ENCODE measurements around the gene ERMN. TPM values are rescaled to one million over a fixed set of nuclear protein-coding genes. Genes with fewer than 3 reads are reported as not detected.

Gene ERMN
- total RNA-seq, 6 experiments from 2014 or later = not detected

DNA sequence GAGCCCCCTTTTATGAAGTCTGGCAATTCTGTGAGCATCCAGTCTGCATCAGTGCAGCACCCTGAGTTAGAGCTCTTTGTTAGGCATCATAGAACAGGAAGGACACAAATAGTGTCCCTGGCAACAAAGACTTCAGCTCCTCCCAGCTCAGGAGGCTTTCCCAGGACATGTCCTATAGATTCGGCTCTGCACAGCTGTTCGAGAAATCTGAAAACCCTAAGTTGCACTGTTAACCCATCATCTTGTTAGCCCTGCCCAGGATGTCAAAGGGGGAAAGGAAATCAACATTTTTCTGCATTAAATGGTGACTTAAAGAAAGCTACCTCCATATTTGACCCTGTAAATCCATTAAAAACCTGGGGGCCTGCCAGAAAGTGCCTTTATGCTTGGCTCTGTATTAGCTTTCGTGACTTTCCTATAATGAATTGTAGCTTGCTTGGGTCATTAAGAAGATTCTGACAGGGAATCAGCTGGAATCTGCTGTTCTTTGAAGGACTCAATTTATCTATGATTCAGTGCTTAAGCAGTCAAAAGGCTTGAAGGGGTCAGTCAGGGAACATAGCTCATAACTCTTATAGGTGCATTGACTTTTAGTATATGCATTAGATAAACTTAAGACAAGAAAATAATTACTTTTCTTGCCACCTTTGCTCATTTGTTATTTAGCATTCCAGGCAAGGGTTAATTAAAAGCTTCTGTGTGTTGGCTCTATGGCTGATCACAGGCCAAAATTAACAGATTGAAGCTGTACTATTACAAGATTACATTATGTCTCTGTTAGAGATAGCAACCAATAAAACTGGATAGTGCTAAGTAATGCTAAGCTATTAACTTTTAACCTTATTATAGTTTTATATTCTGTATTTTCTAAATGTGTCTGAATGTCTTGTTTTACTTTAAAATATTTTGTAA is 20.6 kb downstream of the ERMN start:
- peak; percentile 42 for DNase-seq
- Mint-ChIP-seq H3K27ac (peak overlapping the region; percentile 88), H3K4me3 (peak overlapping the region; percentile 16; the same call in 1 of the 2 replicates), H3K4me1 (ENCODE audit: low read depth) (peaks cover 48% of the 10 kb centered on the region), H3K9me3 (no peaks in the 10 kb centered on the region), H3K36me3 (ENCODE audit: low read depth) (peaks cover 27% of the 10 kb centered on the region; the same call in 1 of the 2 replicates), H3K27me3 (ENCODE audit: insufficient read depth) (no peaks in the 10 kb centered on the region)
- TF ChIP-seq, protein P1, sequence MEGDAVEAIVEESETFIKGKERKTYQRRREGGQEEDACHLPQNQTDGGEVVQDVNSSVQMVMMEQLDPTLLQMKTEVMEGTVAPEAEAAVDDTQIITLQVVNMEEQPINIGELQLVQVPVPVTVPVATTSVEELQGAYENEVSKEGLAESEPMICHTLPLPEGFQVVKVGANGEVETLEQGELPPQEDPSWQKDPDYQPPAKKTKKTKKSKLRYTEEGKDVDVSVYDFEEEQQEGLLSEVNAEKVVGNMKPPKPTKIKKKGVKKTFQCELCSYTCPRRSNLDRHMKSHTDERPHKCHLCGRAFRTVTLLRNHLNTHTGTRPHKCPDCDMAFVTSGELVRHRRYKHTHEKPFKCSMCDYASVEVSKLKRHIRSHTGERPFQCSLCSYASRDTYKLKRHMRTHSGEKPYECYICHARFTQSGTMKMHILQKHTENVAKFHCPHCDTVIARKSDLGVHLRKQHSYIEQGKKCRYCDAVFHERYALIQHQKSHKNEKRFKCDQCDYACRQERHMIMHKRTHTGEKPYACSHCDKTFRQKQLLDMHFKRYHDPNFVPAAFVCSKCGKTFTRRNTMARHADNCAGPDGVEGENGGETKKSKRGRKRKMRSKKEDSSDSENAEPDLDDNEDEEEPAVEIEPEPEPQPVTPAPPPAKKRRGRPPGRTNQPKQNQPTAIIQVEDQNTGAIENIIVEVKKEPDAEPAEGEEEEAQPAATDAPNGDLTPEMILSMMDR (IDR thresholded peaks at IDR 0.05) = no peak

- H3K4me3 Mint-ChIP-seq = no peak overlapping the region
- H3K27ac Mint-ChIP-seq = no peak overlapping the region
- H3K4me1 Mint-ChIP-seq (ENCODE audit: low read depth) = peaks cover 48% of the 10 kb centered on the region
- no peaks in the 10 kb centered on the region for H3K9me3 Mint-ChIP-seq
- no peak for DNase-seq
- H3K36me3 Mint-ChIP-seq (ENCODE audit: low read depth) = peaks cover 20% of the 10 kb centered on the region; the same call in 1 of the 2 replicates
- no peaks in the 10 kb centered on the region for H3K27me3 Mint-ChIP-seq (ENCODE audit: insufficient read depth)
- TF ChIP-seq, protein P1 (IDR thresholded peaks at IDR 0.05) = no peak
Measured at GRCh38 chr2:157303612-157304011, 22.0 kb downstream of the ERMN start.

DNA sequence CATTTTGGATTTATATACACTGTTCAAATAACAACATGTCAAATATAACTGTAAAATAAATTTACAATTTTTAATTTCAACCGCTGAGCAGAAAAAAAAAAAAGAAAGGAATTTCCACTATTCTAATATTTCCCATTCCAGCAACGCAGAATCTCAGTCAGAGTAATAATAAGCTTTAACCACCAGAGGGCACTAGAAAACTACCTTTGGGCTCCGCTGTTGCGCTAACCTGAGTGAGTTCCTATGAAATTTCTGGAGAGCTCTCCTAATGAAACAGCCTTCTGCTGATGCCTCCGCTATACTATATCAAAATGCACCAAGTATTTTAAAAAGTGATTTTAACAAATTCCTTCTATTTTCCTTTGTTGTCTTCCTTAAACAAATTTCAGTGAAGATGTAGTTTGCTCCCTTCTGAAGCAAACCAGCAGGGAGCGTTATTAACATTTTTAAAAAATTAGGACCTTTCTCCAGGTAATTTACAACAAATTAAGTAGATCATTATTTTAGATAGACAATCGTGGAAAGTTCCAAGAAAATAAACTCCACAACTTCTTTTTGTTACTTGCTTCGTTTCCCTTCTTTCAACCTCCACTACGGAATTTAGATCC is 23.0 kb downstream of the ERMN start:
- DNase-seq = peak; percentile 50

GRCh38 chr2:157301307-157301706 is 24.3 kb downstream of the ERMN start:
- H3K9me3 Mint-ChIP-seq = no peaks in the 10 kb centered on the region
- no peak overlapping the region for H3K4me3 Mint-ChIP-seq
- no peak for DNase-seq
- H3K27me3 Mint-ChIP-seq (ENCODE audit: insufficient read depth) = peaks cover 2% of the 10 kb centered on the region; the same call in 1 of the 2 replicates
- peaks cover 34% of the 10 kb centered on the region for H3K4me1 Mint-ChIP-seq (ENCODE audit: low read depth)
- TF ChIP-seq, protein P1 (IDR thresholded peaks at IDR 0.05) = no peak
- peaks cover 11% of the 10 kb centered on the region for H3K36me3 Mint-ChIP-seq (ENCODE audit: low read depth)
- no peak overlapping the region; the same call in 1 of the 2 replicates for H3K27ac Mint-ChIP-seq

More for the DNA sequence above, 23.0 kb downstream of the ERMN start:
- H3K36me3 Mint-ChIP-seq (ENCODE audit: low read depth) = peaks cover 14% of the 10 kb centered on the region
- H3K9me3 Mint-ChIP-seq = no peaks in the 10 kb centered on the region
- H3K27ac Mint-ChIP-seq = no peak overlapping the region
- no peaks in the 10 kb centered on the region; the same call in 1 of the 2 replicates for H3K27me3 Mint-ChIP-seq (ENCODE audit: insufficient read depth)
- peaks cover 47% of the 10 kb centered on the region for H3K4me1 Mint-ChIP-seq (ENCODE audit: low read depth)
- H3K4me3 Mint-ChIP-seq = no peak overlapping the region
- TF ChIP-seq, protein P1 (IDR thresholded peaks at IDR 0.05) = peak; percentile 92

GRCh38 chr2:157296958-157297357 is 28.7 kb downstream of the ERMN start:
- peaks cover 10% of the 10 kb centered on the region for H3K36me3 Mint-ChIP-seq (ENCODE audit: low read depth)
- TF ChIP-seq, protein P1 (IDR thresholded peaks at IDR 0.05) = no peak
- no peak overlapping the region for H3K27ac Mint-ChIP-seq
- no peak overlapping the region for H3K4me3 Mint-ChIP-seq
- no peaks in the 10 kb centered on the region for H3K9me3 Mint-ChIP-seq
- H3K27me3 Mint-ChIP-seq (ENCODE audit: insufficient read depth) = peaks cover 4% of the 10 kb centered on the region; the same call in 1 of the 2 replicates
- peaks cover 11% of the 10 kb centered on the region; the same call in 1 of the 2 replicates for H3K4me1 Mint-ChIP-seq (ENCODE audit: low read depth)
- DNase-seq = no peak

All from HFFc6 (cell line).